Stimulated activated CD4-positive, alpha-beta T cell treated with anti-CD3 and anti-CD28 coated beads, TNF-alpha, amount 100 ng/mL, for 4 hours (primary cell): ENCODE measurements around the gene F13A1.

Source experiments
- DNase-seq, 3 experiments: peaks; one replicate each; pipeline ENCODE4 v3.0.0-alpha.2; 2020; ENCODE audit warnings: low read depth in 3 of 3

The F13A1 gene

GRCh38 chr6:6193221-6193745 lies 127.2 kb downstream of the F13A1 start:
- no peak for DNase-seq

- no peak for DNase-seq
These were observed 128.6 kb downstream of the F13A1 start for GRCh38 chr6:6191909-6192308.

DNA sequence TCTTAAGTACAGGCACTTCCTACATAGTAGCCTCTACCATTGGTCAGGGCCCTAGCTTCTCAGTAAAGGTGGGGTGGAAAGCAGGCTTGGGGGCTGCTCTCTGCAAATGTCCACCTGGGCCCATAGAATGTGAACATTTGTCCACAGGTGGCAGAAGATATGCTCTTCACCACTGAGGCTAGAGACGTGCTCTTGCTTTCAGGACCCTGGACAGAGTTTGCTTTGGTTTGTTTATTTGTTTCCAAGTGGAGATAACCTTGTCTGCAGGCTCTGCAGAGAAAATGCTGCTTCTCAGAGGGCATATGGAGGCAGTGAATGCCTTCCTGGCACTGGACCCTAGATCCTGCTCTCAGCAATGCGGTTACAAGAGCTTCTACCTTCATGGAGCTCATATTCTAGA lies 129.0 kb downstream of the F13A1 start:
- DNase-seq: no peak

- no peak for DNase-seq
These were observed 139.8 kb downstream of the F13A1 start for GRCh38 chr6:6180684-6181083.

DNA sequence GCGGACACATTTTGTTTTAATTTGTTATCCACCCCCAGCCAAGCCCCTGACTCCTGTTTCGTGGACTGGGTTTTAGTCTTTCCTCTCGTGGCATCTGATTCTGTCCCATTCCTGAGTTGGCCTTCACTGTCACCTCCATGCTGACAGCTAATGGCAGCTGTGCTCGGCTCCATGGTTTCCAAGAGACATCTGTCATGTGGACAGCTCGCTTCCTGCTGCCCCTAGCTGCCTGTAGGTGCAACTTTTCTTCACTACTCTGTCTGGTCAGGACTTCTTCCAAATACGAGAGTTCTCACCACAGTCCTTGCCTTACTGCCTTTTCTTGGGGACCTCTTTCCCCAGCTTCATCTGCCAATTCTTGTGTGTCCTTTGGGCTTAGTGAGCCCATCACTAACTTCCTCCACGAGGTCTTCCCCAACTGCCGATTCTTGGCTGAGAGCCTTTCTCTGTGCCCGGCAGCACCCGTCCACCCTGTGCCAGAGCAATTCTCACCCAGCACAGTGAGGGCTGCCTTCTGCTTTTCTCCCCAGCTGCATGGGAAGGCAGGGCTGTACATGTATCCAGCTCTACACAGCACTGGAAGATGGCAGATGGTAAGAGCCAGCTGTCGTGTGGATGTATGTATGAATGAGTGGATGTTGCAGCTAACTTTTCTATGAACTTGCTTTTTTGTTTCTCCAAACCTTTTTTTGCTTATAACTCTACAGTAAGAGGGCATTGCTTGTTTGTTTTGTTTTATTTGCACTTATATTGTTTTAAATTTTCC lies 140.4 kb downstream of the F13A1 start:
- no peak for DNase-seq

DNA sequence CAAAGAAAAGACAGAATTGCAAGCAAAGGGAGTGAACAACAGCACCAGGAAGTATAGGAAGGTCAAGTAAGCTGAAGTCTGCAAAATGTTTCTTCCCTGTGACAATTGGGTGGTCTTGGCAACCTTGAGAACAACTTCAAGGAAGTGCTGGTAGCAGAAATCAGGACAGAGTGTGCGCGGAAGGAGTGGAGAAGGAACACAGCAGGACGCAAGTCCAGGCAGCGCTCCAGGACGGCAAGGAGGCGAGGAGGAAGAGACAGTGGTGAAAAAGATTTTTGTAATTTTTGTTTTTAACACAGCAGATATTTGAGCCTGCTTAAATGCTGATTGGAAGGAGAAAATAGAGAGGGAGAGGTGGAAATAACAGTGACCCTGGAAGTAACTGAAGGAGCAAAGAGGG lies 141.7 kb downstream of the F13A1 start:
- no peak for DNase-seq

- no peak for DNase-seq
These were observed 142.7 kb downstream of the F13A1 start for GRCh38 chr6:6177754-6178153.

DNA sequence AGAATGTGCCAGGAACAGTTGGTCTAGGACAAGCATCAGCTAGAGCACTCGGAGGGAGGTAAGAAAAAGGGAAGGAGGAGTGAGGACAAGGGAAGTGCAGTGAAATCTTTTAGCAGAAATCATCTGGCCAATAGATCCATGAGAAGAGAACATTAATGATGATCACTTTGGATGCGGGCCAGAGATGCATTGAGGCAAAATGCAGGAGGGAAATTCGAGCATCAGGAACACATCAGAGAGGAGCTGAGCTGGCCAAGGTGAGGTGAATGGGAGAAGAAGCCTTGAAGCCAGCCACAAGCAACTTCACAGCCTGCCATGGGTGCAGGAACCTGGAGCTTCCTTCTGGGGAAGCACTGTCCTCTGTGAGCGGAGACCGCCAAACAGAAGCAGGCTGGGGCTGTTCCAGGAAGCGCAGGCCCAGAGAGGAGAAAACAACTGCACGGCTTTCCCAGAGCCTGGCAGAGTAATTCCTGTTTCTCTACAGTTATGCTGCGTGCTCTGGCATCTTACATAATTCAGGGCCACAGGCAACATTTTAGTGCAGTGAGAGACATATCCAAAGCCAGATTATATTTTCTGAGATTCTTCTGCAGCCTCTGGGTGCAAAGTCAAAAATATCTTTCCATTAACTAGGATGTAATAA lies 143.8 kb downstream of the F13A1 start:
- no peak for DNase-seq

DNA sequence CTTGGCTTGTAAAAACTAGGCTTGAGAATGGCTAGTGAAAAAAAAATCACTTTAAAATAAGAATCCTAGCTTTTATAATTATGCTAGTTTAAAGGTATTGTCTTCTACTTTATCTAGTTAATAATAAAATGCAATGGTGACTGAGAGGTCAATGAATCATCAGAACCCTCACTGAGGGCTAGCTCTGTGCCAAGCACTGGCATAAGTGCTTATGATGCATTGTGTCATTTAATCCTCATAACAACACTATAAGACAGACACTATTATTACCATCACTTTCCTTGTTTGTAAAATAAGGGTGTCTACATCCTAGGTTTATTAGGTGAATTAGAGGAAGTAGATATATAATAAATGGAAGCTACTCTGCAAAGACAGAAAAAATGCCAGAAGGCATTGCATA lies 144.3 kb downstream of the F13A1 start:
- DNase-seq: no peak

DNA sequence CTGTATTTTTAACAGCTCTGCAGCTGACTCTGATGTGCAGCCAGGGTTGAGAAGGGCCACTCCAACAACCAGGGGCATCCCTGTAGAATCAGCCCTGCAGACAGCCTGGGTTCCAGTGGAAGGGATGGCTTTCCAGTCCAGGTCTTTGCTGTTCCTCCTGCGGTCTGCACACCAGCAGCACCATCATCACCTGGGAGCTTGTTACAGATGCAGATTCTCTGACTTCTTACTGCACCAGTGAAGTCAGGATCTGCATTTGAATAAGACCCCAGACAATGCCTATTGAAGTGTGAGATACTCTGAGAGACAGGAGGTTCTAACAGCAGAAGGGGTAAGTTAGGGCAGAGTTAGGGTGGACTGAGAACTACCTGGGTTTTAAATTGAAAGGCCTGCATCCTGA lies 151.3 kb downstream of the F13A1 start:
- no peak for DNase-seq

GRCh38 chr6:6166064-6166463 lies 154.4 kb downstream of the F13A1 start:
- DNase-seq: no peak

DNA sequence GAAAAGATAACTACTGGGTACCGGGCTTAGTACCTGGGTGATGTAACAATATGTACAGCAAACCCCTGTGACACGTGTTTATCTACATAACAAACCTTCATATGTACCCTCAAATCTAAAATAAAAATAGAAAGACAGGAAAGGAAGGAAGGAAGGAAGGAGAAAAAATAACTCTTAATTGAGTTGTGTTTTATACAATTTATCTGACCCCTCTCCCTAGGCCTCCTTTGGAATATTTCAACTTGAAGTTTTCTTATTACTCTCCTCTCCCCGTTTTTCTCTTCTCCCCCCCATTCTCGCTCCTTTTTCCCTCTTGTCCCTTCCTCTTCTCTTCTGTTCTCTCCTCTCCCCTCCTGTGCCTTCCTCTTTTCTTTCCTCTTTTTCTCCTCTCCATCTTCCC lies 156.1 kb downstream of the F13A1 start:
- DNase-seq: no peak

- no peak for DNase-seq
These were observed 166.1 kb downstream of the F13A1 start for GRCh38 chr6:6154335-6154734.

DNA sequence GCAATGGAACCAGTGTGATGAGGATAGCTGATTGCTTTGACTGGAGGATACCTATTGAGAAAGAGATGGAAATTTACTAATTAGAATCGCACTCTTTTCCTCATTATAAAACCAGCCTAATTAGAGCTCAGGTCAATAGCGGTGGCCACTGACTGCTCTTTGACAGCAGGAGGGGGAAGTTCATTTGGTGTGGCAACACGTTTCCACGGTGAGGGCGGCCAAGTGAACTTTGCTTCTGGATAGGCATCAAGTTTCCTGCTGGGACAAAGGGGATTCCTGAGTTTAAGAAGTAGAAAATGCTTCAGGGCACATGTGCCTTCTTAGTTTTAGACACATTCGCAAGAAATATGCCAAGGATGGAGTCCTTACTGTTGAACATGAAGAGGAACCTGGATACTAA lies 168.4 kb downstream of the F13A1 start:
- DNase-seq: no peak

DNA sequence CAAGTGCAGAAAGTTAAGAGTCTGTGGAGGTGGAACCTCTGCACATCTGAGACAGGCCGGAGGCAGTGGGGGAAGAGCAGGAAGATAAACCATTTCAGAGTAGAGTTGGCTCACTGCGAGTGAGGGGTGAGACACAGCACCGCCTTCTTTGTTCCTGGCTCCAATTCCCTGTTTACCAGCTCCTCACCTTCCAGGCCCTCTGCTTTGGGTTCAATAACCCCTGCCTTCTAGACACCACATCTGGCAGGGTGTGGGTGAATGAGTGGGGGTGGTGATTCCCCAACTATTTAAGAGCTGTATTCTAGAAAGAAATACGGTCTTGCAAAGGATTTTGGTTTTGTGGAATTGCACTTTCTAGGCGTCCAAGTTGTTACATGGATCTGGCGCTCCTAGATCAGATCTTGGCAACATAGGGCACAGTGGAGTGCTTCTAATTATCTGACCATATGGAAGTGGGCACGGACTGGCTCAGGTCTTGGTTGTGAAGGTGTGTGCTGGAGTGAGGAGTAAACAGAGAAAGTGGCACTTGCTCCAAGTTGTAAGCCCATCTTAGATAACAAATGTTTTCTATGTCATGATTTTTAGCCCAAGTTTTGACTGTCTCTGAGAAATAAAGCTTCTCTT lies 172.2 kb downstream of the F13A1 start:
- DNase-seq: no peak

- no peak for DNase-seq
These were observed 188.9 kb downstream of the F13A1 start for GRCh38 chr6:6131492-6132109.

DNA sequence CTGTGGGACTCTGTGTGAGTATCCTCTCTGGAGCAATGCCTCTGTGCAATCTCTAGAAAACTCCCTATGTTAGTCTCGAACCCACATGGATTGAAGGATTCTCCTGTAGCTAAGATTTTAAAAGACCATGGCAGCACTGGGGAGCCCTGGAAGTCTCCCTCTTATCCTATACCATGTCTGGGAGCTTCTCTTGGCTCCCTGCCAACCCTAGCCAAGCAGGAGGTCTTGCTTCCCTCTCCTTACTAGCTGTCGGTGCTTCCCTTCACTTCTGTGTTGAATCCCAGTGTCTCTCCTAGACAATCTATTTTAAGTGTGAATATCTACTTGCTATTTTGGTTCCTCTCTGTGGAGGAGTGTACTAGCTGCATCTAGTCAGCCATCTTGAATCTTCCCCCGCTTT lies 195.0 kb downstream of the F13A1 start:
- no peak for DNase-seq

GRCh38 chr6:6123803-6124202 lies 196.7 kb downstream of the F13A1 start:
- no peak for DNase-seq

DNA sequence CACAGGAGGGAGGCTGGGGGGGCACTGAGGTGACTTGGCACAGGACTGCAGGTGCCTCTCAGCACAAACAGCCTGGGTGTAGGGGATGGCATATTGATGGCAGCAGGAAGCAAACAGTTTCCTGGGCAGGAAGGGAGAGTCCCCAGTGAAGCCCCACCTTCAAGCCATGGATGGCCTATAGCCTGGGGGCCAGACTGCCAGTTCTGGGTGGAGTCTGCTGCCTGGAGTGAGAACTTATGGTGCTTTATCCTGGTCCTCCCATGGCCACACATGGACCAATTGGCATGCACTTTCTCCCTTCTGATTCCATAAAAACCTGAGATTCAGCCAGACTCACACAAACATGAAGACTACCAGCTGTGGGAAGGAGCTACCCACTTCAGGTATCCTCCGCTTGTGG lies 198.5 kb downstream of the F13A1 start:
- no peak for DNase-seq

DNA sequence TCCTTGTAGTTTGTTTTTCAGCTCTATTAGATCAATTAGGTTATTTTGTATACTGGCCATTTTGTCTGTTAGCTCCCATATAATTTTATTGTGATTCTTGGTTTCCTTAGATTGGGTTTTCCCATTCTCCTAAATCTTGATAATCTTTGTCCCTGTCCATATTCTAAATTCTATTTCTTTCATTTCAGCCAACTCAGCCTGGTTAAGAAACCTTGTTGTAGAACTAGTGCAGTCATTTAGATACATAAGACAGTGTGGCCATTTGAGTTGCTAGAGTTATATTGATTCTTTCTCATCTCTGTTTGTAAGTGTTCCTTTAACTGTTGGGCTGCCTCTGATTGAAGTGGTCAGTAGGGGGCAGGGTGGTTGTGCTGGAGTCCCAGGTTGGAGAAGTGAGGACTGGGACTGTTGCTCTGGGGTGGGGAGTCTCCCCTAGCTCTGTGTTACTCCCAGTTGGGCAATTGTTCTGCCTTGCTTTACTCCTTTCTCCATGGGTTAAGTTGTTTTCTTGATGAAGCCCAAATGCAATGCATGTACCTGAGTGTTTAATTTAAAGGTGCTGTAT lies 214.9 kb downstream of the F13A1 start:
- no peak for DNase-seq
